ENCODE measurements around the gene TUBGCP2.

DNA sequence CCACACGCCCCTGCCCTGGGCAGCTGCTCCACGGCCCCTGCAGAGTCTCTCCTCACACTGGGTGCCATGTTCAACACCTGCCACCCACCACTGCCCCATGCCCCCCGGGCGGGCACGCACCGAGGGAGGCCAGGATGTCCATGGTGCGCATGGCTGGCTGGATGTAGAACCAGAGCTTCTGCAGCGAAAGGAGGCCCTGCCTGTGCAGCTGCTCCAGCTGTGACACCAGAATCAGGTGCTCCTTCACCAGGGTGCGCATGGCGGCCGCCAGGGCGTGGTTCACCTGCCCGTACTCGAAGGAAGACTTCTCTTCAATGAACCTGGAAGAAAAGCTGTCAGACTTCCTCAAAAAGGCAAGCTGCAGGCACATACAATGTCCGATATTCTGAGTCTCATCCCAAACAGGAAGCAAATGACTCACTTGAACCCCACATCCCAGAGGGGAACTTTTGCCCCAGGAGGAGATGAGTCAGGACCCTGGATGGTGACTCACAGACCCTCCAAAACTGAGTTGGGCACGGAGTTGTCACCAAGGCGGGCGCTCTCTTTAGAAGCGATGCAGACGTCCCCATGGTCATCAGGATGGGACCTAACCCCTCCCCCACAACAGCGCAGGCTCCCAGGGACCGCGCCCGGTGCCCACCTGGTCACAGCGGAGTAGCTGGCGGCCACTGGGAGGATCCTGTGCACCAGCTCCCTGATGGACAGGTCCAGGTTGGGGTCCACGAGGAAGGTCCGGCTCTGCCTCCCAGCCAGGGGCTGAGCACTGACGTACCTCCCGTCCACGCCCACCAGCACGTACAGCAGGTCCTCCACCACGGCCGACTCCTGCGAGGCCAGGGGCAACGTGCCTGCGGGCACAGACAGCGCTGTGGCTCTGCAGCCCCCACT is 15.5 kb downstream of the TUBGCP2 start:
- TF ChIP-seq, protein P1, sequence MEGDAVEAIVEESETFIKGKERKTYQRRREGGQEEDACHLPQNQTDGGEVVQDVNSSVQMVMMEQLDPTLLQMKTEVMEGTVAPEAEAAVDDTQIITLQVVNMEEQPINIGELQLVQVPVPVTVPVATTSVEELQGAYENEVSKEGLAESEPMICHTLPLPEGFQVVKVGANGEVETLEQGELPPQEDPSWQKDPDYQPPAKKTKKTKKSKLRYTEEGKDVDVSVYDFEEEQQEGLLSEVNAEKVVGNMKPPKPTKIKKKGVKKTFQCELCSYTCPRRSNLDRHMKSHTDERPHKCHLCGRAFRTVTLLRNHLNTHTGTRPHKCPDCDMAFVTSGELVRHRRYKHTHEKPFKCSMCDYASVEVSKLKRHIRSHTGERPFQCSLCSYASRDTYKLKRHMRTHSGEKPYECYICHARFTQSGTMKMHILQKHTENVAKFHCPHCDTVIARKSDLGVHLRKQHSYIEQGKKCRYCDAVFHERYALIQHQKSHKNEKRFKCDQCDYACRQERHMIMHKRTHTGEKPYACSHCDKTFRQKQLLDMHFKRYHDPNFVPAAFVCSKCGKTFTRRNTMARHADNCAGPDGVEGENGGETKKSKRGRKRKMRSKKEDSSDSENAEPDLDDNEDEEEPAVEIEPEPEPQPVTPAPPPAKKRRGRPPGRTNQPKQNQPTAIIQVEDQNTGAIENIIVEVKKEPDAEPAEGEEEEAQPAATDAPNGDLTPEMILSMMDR (IDR thresholded peaks at IDR 0.05), result no peak
- no peak for TF ChIP-seq POLR2AphosphoS5 (IDR thresholded peaks at IDR 0.05; ENCODE audit: low read depth, low read length)
- no peak for TF ChIP-seq SIN3A (IDR thresholded peaks at IDR 0.05; ENCODE audit: borderline replicate concordance, insufficient read depth, low read depth, low read length)
- TF ChIP-seq, protein P2, sequence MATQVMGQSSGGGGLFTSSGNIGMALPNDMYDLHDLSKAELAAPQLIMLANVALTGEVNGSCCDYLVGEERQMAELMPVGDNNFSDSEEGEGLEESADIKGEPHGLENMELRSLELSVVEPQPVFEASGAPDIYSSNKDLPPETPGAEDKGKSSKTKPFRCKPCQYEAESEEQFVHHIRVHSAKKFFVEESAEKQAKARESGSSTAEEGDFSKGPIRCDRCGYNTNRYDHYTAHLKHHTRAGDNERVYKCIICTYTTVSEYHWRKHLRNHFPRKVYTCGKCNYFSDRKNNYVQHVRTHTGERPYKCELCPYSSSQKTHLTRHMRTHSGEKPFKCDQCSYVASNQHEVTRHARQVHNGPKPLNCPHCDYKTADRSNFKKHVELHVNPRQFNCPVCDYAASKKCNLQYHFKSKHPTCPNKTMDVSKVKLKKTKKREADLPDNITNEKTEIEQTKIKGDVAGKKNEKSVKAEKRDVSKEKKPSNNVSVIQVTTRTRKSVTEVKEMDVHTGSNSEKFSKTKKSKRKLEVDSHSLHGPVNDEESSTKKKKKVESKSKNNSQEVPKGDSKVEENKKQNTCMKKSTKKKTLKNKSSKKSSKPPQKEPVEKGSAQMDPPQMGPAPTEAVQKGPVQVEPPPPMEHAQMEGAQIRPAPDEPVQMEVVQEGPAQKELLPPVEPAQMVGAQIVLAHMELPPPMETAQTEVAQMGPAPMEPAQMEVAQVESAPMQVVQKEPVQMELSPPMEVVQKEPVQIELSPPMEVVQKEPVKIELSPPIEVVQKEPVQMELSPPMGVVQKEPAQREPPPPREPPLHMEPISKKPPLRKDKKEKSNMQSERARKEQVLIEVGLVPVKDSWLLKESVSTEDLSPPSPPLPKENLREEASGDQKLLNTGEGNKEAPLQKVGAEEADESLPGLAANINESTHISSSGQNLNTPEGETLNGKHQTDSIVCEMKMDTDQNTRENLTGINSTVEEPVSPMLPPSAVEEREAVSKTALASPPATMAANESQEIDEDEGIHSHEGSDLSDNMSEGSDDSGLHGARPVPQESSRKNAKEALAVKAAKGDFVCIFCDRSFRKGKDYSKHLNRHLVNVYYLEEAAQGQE (IDR thresholded peaks at IDR 0.05; ENCODE audit: insufficient read depth in 1 of 2, low read depth in 2 of 2, low read length in 1 of 2), result no peak
